Tibial nerve (tissue), 3 donors: Measurements from ENCODE around the gene TSPAN15.

Experiments
- POLR2A ChIP-seq, 2 donors: fragments of 450-650 bp; IDR thresholded peaks; one replicate each; pipeline ENCODE4 v1.6.1; 2017; ENCODE audit warnings: antibody characterized with exemption in 2 of 2, mild to moderate bottlenecking in 2 of 2, moderate library complexity in 2 of 2
- TF ChIP-seq, protein P1 (sequence below), 5 experiments: fragments of 200-600 bp in 3 of 5; fragments of 450-650 bp in 2 of 5; sonication (generic) in 3 of 5; IDR thresholded peaks; one replicate each; pipeline ENCODE4 v1.5.1; 2016 to 2019; ENCODE audit warnings: antibody characterized with exemption in 5 of 5, mild to moderate bottlenecking in 3 of 5, moderate library complexity in 2 of 5

DNA sequence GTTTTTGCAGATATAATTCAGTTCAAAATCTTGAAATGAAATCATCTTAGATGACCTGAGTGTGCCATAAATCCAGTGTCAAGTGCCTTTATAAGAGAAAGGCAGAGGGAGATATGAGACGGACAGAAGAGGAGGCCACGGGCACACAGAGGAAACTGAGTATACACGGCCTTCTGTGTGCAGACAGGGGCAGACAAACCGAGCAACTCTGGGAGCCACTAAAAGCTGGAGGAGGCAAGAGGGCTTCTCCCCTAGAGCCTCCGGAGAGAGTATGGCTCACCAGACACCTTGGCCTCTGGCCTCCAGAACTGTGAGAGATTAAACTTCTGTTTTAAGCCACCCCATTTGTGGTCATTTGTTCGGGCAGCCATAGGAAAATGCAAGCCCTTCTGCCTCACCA is 12.6 kb downstream of the TSPAN15 start:
- no peak for TF ChIP-seq POLR2A (IDR thresholded peaks at IDR 0.05)
- TF ChIP-seq, protein P1, sequence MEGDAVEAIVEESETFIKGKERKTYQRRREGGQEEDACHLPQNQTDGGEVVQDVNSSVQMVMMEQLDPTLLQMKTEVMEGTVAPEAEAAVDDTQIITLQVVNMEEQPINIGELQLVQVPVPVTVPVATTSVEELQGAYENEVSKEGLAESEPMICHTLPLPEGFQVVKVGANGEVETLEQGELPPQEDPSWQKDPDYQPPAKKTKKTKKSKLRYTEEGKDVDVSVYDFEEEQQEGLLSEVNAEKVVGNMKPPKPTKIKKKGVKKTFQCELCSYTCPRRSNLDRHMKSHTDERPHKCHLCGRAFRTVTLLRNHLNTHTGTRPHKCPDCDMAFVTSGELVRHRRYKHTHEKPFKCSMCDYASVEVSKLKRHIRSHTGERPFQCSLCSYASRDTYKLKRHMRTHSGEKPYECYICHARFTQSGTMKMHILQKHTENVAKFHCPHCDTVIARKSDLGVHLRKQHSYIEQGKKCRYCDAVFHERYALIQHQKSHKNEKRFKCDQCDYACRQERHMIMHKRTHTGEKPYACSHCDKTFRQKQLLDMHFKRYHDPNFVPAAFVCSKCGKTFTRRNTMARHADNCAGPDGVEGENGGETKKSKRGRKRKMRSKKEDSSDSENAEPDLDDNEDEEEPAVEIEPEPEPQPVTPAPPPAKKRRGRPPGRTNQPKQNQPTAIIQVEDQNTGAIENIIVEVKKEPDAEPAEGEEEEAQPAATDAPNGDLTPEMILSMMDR (IDR thresholded peaks at IDR 0.05) = no peak
